Measurements from ENCODE around the gene SUPT3H.

GRCh38 chr6:44974511-44974910, 403.2 kb downstream of the SUPT3H start:
- TF ChIP-seq CTCF (IDR thresholded peaks at IDR 0.05) (no peak), POLR2A (IDR thresholded peaks at IDR 0.05) (no peak)
